Ureter (tissue), 1 donor: ENCODE results near the gene ITFG2. TPM values are rescaled to one million over a fixed set of nuclear protein-coding genes. Genes with fewer than 3 reads are reported as not detected.
"Not testable (repeated sequence)": the region's sequence is repeated elsewhere in the genome, so short reads cannot be mapped to it uniquely, and the experiment has no call there.

Experiments
- DNase-seq: peaks from one replicate; pipeline ENCODE4 v3.0.0-alpha.2; 2020; ENCODE audit warnings: low spot score
- total RNA-seq: library from RNA; stranded (reverse); gene quantifications from one replicate; pipeline ENCODE4 v1.2.4, GENCODE V29; 2023
- donor health status: DM: yes; HTN: yes; CAD: no.

The ITFG2 gene
- total RNA-seq, 1 donor from 2014 or later, result 83.6 TPM

- no peak for DNase-seq
These were observed 50.4 kb downstream of the ITFG2 start for GRCh38 chr12:2862876-2863275.

GRCh38 chr12:2863402-2863801 lies 50.9 kb downstream of the ITFG2 start:
- DNase-seq, result not testable (repeated sequence)

GRCh38 chr12:2864198-2864597 lies 51.7 kb downstream of the ITFG2 start:
- DNase-seq, result no peak

GRCh38 chr12:2868986-2869632 lies 56.6 kb downstream of the ITFG2 start:
- DNase-seq, result not testable (repeated sequence)

Other genes starting within 250 kb of the ITFG2 start
- gene FKBP4, start 17.7 kb upstream of the ITFG2 start, total RNA-seq, result 115 TPM
- gene NRIP2, start 22.4 kb downstream of the ITFG2 start, total RNA-seq, result 3.6 TPM
- gene TEX52, start 44.4 kb downstream of the ITFG2 start, total RNA-seq, result not detected
- gene FOXM1, start 64.5 kb downstream of the ITFG2 start, total RNA-seq, result 1.3 TPM
- 20.1 TPM for gene RHNO1, start 64.6 kb downstream of the ITFG2 start, total RNA-seq
- 13.2 TPM for gene TULP3, start 78.2 kb downstream of the ITFG2 start, total RNA-seq
- 15.8 TPM for gene TEAD4, start 146.7 kb downstream of the ITFG2 start, total RNA-seq